ENCODE results near the gene CD300LB. TPM values are rescaled to one million over a fixed set of nuclear protein-coding genes. Genes with fewer than 3 reads are reported as not detected.

The CD300LB gene
- total and polyA plus RNA-seq, 12 donors, result 0.14 to 1.7 (median 0.25) TPM; not detected in 5

GRCh38 chr17:74544991-74545842, 13.9 kb upstream of the CD300LB start:
- intact Hi-C loops (cut with DNase I), result no loop called here
- no peaks in the 10 kb centered on the region for H3K4me1 ChIP-seq
- no peaks in the 10 kb centered on the region for H3K36me3 ChIP-seq
- peaks cover 0 to 17% (median 4%) of the 10 kb centered on the region in 7 donors for H3K27me3 ChIP-seq
- 75% methylated on average over 16 of the region's 16 CpGs for WGBS, 2 donors
- peak overlapping the region in 3 of 10 donors; percentile 14 to 44 (median 22) for H3K4me3 ChIP-seq
- ATAC-seq, result peak in 4 of 8 donors; percentile 13 to 29 (median 20)
- H3K27ac ChIP-seq, result peak overlapping the region in 2 of 10 donors; percentile 31 to 85
- DNase-seq, result no peak
- no peak for TF ChIP-seq CTCF (IDR thresholded peaks at IDR 0.05)
- H3K9me3 ChIP-seq, result no peaks in the 10 kb centered on the region

DNA sequence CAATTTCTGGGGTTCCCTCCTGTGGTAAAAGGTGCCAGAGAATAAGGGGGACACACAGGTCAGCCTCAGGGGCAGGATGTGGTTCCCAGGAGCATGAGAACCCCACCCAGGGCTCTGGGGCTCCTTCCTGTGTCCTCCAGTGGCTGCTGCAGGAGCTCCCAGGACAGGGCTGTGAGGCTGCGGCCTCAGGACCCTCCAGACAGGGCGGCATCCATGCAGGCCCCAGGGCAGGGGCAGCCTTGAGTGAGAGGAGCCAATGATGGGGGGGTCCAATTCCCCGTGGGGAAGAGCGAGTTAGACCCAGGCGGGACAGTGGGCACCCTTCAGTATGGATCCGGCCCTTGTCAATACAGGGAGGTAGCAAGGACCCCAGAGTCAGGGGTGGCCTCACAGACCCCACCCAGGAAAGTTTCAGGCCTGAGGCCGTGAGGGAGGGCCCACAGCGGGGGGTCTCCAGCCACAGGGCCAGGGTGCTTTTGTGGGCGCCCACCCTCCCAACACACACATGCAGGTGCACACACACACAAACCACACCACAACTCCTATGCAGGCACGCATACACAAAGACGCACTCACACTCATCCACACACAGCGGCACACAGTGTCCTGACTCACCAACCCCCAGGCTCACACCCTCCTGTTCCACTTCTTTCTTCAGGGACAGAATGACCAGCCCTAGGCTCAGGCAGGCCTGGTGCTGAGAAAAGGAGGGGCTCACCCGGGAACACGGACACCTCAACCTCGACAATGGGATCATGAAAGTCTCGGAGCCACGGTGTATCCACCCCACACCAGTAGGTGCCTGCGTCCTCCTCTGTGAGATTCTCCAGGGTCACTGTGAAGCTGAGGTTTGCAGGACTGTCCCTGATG, 12.9 kb upstream of the CD300LB start:
- intact Hi-C loops (cut with DNase I), result no loop called here
- Histone ChIP-seq H3K36me3 (no peaks in the 10 kb centered on the region), H3K4me3 (peak overlapping the region in 1 of 10 donors; percentile 44), H3K27me3 (peaks cover 0 to 12% (median 5%) of the 10 kb centered on the region in 7 donors), H3K4me1 (no peaks in the 10 kb centered on the region), H3K9me3 (no peaks in the 10 kb centered on the region), H3K27ac (no peak overlapping the region)
- TF ChIP-seq CTCF (IDR thresholded peaks at IDR 0.05), result no peak
- ATAC-seq (no peak), DNase-seq (no peak)
- WGBS, 2 donors, result 87 to 89% methylated on average over 18 of the region's 18 CpGs

DNA sequence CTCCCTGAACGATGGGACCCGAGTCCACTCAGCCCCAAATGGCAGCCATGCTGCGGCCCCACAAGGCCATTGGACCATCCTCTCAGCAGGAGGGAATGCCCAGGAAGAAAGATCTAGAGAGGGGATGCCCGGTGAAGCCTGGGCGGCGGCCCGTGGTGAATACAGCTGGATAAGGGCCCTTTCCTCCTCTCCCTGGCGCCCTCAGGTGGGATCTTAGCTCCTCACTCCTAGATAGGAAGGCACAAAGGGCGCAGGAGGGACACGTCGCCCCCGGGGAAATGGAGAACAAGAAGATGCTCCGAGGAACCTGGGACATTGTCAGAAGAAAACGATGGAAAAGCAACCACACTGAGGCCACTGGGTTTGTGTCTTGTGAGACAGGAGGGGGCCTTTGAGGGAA, 12.1 kb upstream of the CD300LB start:
- DNase-seq (no peak), ATAC-seq (no peak)
- Histone ChIP-seq H3K4me3 (no peak overlapping the region), H3K27me3 (peaks cover 0 to 5% (median 4%) of the 10 kb centered on the region in 7 donors), H3K9me3 (no peaks in the 10 kb centered on the region), H3K4me1 (no peaks in the 10 kb centered on the region), H3K27ac (no peak overlapping the region), H3K36me3 (no peaks in the 10 kb centered on the region)
- WGBS, 2 donors, result 71 to 75% methylated on average over 14 of the region's 14 CpGs
- intact Hi-C loops (cut with DNase I), result no loop called here
- no peak for TF ChIP-seq CTCF (IDR thresholded peaks at IDR 0.05)

DNA sequence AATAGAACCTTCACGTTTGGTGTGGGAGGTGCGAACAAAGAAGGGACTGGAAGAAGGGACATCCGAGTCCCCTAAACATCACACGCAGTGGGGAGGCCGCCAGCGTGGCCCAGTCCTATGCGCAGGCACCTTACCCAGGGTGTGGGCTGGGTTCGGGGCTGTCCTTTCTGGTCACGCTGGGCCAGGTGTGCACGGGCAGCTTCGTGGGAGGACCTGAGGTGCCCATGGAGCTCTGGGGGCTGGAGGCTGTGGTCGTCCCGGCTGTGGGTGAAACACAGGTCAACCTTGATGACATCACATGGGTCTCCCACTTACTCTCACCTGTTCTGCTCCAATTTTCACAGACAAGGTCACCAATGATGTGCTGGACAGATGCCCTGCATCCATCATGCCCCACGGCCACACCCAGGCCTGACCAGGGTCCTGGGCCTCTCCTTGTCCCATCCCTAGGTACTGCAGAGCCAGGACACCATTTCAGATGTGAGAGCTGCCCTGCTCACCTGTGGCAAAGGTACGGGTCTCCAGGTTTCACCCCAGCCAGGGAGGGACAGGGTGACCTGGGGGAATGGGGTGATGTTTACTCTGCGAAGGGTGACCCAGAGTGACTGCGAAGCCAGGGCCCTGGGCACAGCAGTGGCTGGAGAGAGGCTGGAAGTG, 11.6 kb upstream of the CD300LB start:
- no peak overlapping the region for H3K27ac ChIP-seq
- DNase-seq, result no peak
- 85 to 89% methylated on average over 17 of the region's 17 CpGs for WGBS, 2 donors

More for the DNA sequence above, 11.6 kb upstream of the CD300LB start:
- Histone ChIP-seq H3K9me3 (no peaks in the 10 kb centered on the region), H3K36me3 (no peaks in the 10 kb centered on the region), H3K27me3 (peaks cover 0 to 5% (median 4%) of the 10 kb centered on the region in 7 donors), H3K4me1 (no peaks in the 10 kb centered on the region), H3K4me3 (no peak overlapping the region)
- intact Hi-C loops (cut with DNase I), result no loop called here
- no peak for ATAC-seq
- no peak for TF ChIP-seq CTCF (IDR thresholded peaks at IDR 0.05)
